WI38 (cell line): ENCODE results near the gene FMO4.

Experiments used
- H3K4me3 ChIP-seq: 2 replicates; pipeline ENCODE4 v1.5.1; 2011; ENCODE audit warnings: low read depth, mild to moderate bottlenecking, control low read depth, low read length
- CTCF ChIP-seq: IDR thresholded peaks from 2 replicates; pipeline ENCODE4 v1.5.1; 2012; ENCODE audit warnings: low read depth, mild to moderate bottlenecking, control low read depth, low read length

Gene FMO4

GRCh38 chr1:171298696-171299095 lies 15.3 kb upstream of the FMO4 start:
- H3K4me3 ChIP-seq: no peak overlapping the region
- no peak for TF ChIP-seq CTCF

GRCh38 chr1:171299342-171299741 lies 14.6 kb upstream of the FMO4 start:
- no peak for TF ChIP-seq CTCF
- no peak overlapping the region for H3K4me3 ChIP-seq

- no peak overlapping the region for H3K4me3 ChIP-seq
- no peak for TF ChIP-seq CTCF
Measured at GRCh38 chr1:171300401-171300800, 13.6 kb upstream of the FMO4 start.

- H3K4me3 ChIP-seq: no peak overlapping the region
- no peak for TF ChIP-seq CTCF
Measured at GRCh38 chr1:171310661-171311087, 3.3 kb upstream of the FMO4 start.

- no peak for TF ChIP-seq CTCF
- H3K4me3 ChIP-seq: no peak overlapping the region
Measured at GRCh38 chr1:171311771-171312558, 2.0 kb upstream of the FMO4 start.

- TF ChIP-seq CTCF: no peak
- no peak overlapping the region for H3K4me3 ChIP-seq
Measured at GRCh38 chr1:171313319-171313834, 606 bp upstream of the FMO4 start.

GRCh38 chr1:171329251-171329650 lies 15.3 kb downstream of the FMO4 start:
- TF ChIP-seq CTCF: no peak
- H3K4me3 ChIP-seq: no peak overlapping the region
